Activated naive CD8-positive, alpha-beta T cell treated with anti-CD3 and anti-CD28 coated beads, Interleukin-2, amount 10 ng/mL, durations not matched to agents 7 days and 5 days (primary cell): ENCODE measurements around the gene MAP1B. TPM values are rescaled to one million over a fixed set of nuclear protein-coding genes. Genes with fewer than 3 reads are reported as not detected.
"Not testable (repeated sequence)": the region's sequence is repeated elsewhere in the genome, so short reads cannot be mapped to it uniquely, and the experiment has no call there.

Experiments
- ATAC-seq: fragments of 150-1000 bp; cut with Tn5 transposase; one replicate; pipeline ENCODE4 v1.10.0; 2021; ENCODE audit warnings: low read depth, moderate library complexity
- POLR2A ChIA-PET: fragments of 350-600 bp; sonication (Branson Sonifier 250); formaldehyde crosslinking; loops from one replicate; lab custom pipeline; 2021; ENCODE audit warnings: antibody characterized with exemption; lab: Charles Lee
- DNase-seq: peaks from one replicate; pipeline ENCODE4 v3.0.0; 2021
- H3K27ac Mint-ChIP-seq: one replicate; pipeline ENCODE4 v1.8.0; 2022; ENCODE audit warnings: mild to moderate bottlenecking, mixed read lengths
- H3K27me3 Mint-ChIP-seq: one replicate; pipeline ENCODE4 v1.8.0; 2022; ENCODE audit warnings: mild to moderate bottlenecking, moderate library complexity, mixed read lengths
- H3K36me3 Mint-ChIP-seq: one replicate; pipeline ENCODE4 v1.8.0; 2021; ENCODE audit warnings: mild to moderate bottlenecking, mixed read lengths
- H3K4me1 Mint-ChIP-seq: one replicate; pipeline ENCODE4 v1.8.0; 2021; ENCODE audit warnings: mixed read lengths
- H3K4me3 Mint-ChIP-seq: one replicate; pipeline ENCODE4 v1.8.0; 2022; ENCODE audit warnings: mild to moderate bottlenecking, moderate library complexity, mixed read lengths
- H3K9me3 Mint-ChIP-seq: one replicate; pipeline ENCODE4 v1.8.0; 2021; ENCODE audit warnings: mixed read lengths
- total RNA-seq, 2 experiments: library from RNA; stranded (reverse); gene quantifications; one replicate each; pipeline ENCODE4 v1.2.3, GENCODE V29; 2021

Gene MAP1B
- total RNA-seq, 2 experiments from 2014 or later: not detected

- H3K27ac Mint-ChIP-seq: no peak overlapping the region
- no peaks in the 10 kb centered on the region for H3K9me3 Mint-ChIP-seq
- H3K36me3 Mint-ChIP-seq: no peaks in the 10 kb centered on the region
- H3K4me1 Mint-ChIP-seq: no peaks in the 10 kb centered on the region
- peaks cover 23% of the 10 kb centered on the region for H3K27me3 Mint-ChIP-seq
- no peak for ATAC-seq
- no peak for DNase-seq
- POLR2A ChIA-PET: no interaction called here
- no peak overlapping the region for H3K4me3 Mint-ChIP-seq
Measured at GRCh38 chr5:72077390-72077789, 29.9 kb upstream of the MAP1B start.

GRCh38 chr5:72079288-72079687 lies 28.0 kb upstream of the MAP1B start:
- ATAC-seq (no peak), DNase-seq (no peak)
- H3K9me3 Mint-ChIP-seq: no peaks in the 10 kb centered on the region
- peaks cover 29% of the 10 kb centered on the region for H3K27me3 Mint-ChIP-seq
- H3K4me3 Mint-ChIP-seq: no peak overlapping the region
- H3K27ac Mint-ChIP-seq: no peak overlapping the region
- no peaks in the 10 kb centered on the region for H3K4me1 Mint-ChIP-seq
- POLR2A ChIA-PET: no interaction called here
- no peaks in the 10 kb centered on the region for H3K36me3 Mint-ChIP-seq

- Mint-ChIP-seq H3K27me3 (peaks cover 35% of the 10 kb centered on the region), H3K4me3 (no peak overlapping the region), H3K36me3 (no peaks in the 10 kb centered on the region), H3K4me1 (no peaks in the 10 kb centered on the region), H3K27ac (no peak overlapping the region), H3K9me3 (no peaks in the 10 kb centered on the region)
- POLR2A ChIA-PET: no interaction called here
- DNase-seq (no peak), ATAC-seq (no peak)
Measured at GRCh38 chr5:72082048-72082447, 25.2 kb upstream of the MAP1B start.

- H3K9me3 Mint-ChIP-seq: no peaks in the 10 kb centered on the region
- DNase-seq (no peak), ATAC-seq (no peak)
- H3K4me1 Mint-ChIP-seq: no peaks in the 10 kb centered on the region
- no peak overlapping the region for H3K4me3 Mint-ChIP-seq
- H3K27me3 Mint-ChIP-seq: peaks cover 23% of the 10 kb centered on the region
- POLR2A ChIA-PET: no interaction called here
- H3K27ac Mint-ChIP-seq: no peak overlapping the region
- no peaks in the 10 kb centered on the region for H3K36me3 Mint-ChIP-seq
Measured at GRCh38 chr5:72084876-72085275, 22.4 kb upstream of the MAP1B start.

- Mint-ChIP-seq H3K4me3 (no peak overlapping the region), H3K4me1 (no peaks in the 10 kb centered on the region), H3K27ac (no peak overlapping the region), H3K36me3 (no peaks in the 10 kb centered on the region), H3K9me3 (no peaks in the 10 kb centered on the region), H3K27me3 (peaks cover 22% of the 10 kb centered on the region)
- DNase-seq: no peak
- POLR2A ChIA-PET: no interaction called here
- no peak for ATAC-seq
Measured at GRCh38 chr5:72085319-72085718, 22.0 kb upstream of the MAP1B start.

GRCh38 chr5:72089713-72090112 lies 17.6 kb upstream of the MAP1B start:
- H3K4me1 Mint-ChIP-seq, H3K27ac Mint-ChIP-seq, H3K9me3 Mint-ChIP-seq, DNase-seq, POLR2A ChIA-PET, H3K36me3 Mint-ChIP-seq, ATAC-seq, H3K4me3 Mint-ChIP-seq: not testable (repeated sequence)
- H3K27me3 Mint-ChIP-seq: peaks cover 17% of the 10 kb centered on the region

GRCh38 chr5:72092074-72092473 lies 15.2 kb upstream of the MAP1B start:
- no peak for DNase-seq
- H3K4me1 Mint-ChIP-seq: no peaks in the 10 kb centered on the region
- H3K4me3 Mint-ChIP-seq: no peak overlapping the region
- POLR2A ChIA-PET: no interaction called here
- no peak for ATAC-seq
- no peak overlapping the region for H3K27ac Mint-ChIP-seq
- H3K9me3 Mint-ChIP-seq: no peaks in the 10 kb centered on the region
- H3K36me3 Mint-ChIP-seq: no peaks in the 10 kb centered on the region
- H3K27me3 Mint-ChIP-seq: peaks cover 15% of the 10 kb centered on the region

GRCh38 chr5:72093217-72093616 lies 14.1 kb upstream of the MAP1B start:
- POLR2A ChIA-PET: no interaction called here
- no peak overlapping the region for H3K27ac Mint-ChIP-seq
- H3K4me1 Mint-ChIP-seq: no peaks in the 10 kb centered on the region
- no peak overlapping the region for H3K4me3 Mint-ChIP-seq
- DNase-seq: no peak
- no peak for ATAC-seq
- H3K27me3 Mint-ChIP-seq: peaks cover 20% of the 10 kb centered on the region
- no peaks in the 10 kb centered on the region for H3K9me3 Mint-ChIP-seq
- no peaks in the 10 kb centered on the region for H3K36me3 Mint-ChIP-seq

GRCh38 chr5:72093824-72094223 lies 13.5 kb upstream of the MAP1B start:
- POLR2A ChIA-PET: no interaction called here
- no peaks in the 10 kb centered on the region for H3K36me3 Mint-ChIP-seq
- H3K4me3 Mint-ChIP-seq: no peak overlapping the region
- no peaks in the 10 kb centered on the region for H3K4me1 Mint-ChIP-seq
- DNase-seq: no peak
- H3K27ac Mint-ChIP-seq: no peak overlapping the region
- H3K27me3 Mint-ChIP-seq: peaks cover 22% of the 10 kb centered on the region
- no peaks in the 10 kb centered on the region for H3K9me3 Mint-ChIP-seq
- ATAC-seq: no peak

GRCh38 chr5:72096602-72097188 lies 10.6 kb upstream of the MAP1B start:
- POLR2A ChIA-PET: no interaction called here
- H3K4me3 Mint-ChIP-seq: no peak overlapping the region

GRCh38 chr5:72101828-72102227 lies 5.4 kb upstream of the MAP1B start:
- peaks cover 1% of the 10 kb centered on the region for H3K36me3 Mint-ChIP-seq
- H3K4me1 Mint-ChIP-seq: no peaks in the 10 kb centered on the region
- no peak overlapping the region for H3K4me3 Mint-ChIP-seq
- ATAC-seq (no peak), DNase-seq (no peak)
- no peaks in the 10 kb centered on the region for H3K9me3 Mint-ChIP-seq
- POLR2A ChIA-PET: no interaction called here
- peaks cover 56% of the 10 kb centered on the region for H3K27me3 Mint-ChIP-seq
- no peak overlapping the region for H3K27ac Mint-ChIP-seq

More at GRCh38 chr5:72096602-72097188, 10.6 kb upstream of the MAP1B start:
- no peak for DNase-seq
- Mint-ChIP-seq H3K27ac (no peak overlapping the region), H3K9me3 (no peaks in the 10 kb centered on the region), H3K27me3 (peaks cover 37% of the 10 kb centered on the region), H3K4me1 (no peaks in the 10 kb centered on the region), H3K36me3 (no peaks in the 10 kb centered on the region)
- ATAC-seq: no peak

GRCh38 chr5:72106817-72107130 lies 501 bp upstream of the MAP1B start:
- peak overlapping the region; percentile 57 for H3K4me3 Mint-ChIP-seq
- POLR2A ChIA-PET: no interaction called here

GRCh38 chr5:72107901-72108201 lies 576 bp downstream of the MAP1B start:
- Mint-ChIP-seq H3K27me3 (peaks cover 78% of the 10 kb centered on the region), H3K4me1 (peaks cover 3% of the 10 kb centered on the region), H3K36me3 (peaks cover 1% of the 10 kb centered on the region), H3K4me3 (peak overlapping the region; percentile 44), H3K9me3 (no peaks in the 10 kb centered on the region), H3K27ac (no peak overlapping the region)
- ATAC-seq (no peak), DNase-seq (peak; percentile 31)
- POLR2A ChIA-PET: no interaction called here

More at GRCh38 chr5:72106817-72107130, 501 bp upstream of the MAP1B start:
- DNase-seq: no peak
- H3K4me1 Mint-ChIP-seq: peaks cover 3% of the 10 kb centered on the region
- no peak for ATAC-seq
- H3K36me3 Mint-ChIP-seq: peaks cover 1% of the 10 kb centered on the region
- peaks cover 71% of the 10 kb centered on the region for H3K27me3 Mint-ChIP-seq
- no peak overlapping the region for H3K27ac Mint-ChIP-seq
- H3K9me3 Mint-ChIP-seq: no peaks in the 10 kb centered on the region

- peaks cover 3% of the 10 kb centered on the region for H3K4me1 Mint-ChIP-seq
- H3K9me3 Mint-ChIP-seq: no peaks in the 10 kb centered on the region
- H3K36me3 Mint-ChIP-seq: peaks cover 1% of the 10 kb centered on the region
- peak overlapping the region; percentile 64 for H3K4me3 Mint-ChIP-seq
- no peak for ATAC-seq
- peaks cover 80% of the 10 kb centered on the region for H3K27me3 Mint-ChIP-seq
- no peak for DNase-seq
- no peak overlapping the region for H3K27ac Mint-ChIP-seq
- POLR2A ChIA-PET: no interaction called here
Measured at GRCh38 chr5:72108202-72109061, 1.2 kb downstream of the MAP1B start.
